HG03571 (cell line): ENCODE data around the gene UAP1.

Experiments
- ATAC-seq: cut with Tn5 transposase; IDR thresholded peaks from one replicate; pipeline ENCODE4 v1.9.1; 2021; ENCODE audit not compliant: unreplicated experiment

The UAP1 gene

GRCh38 chr1:162612606-162613400 is 51.3 kb downstream of the UAP1 start:
- ATAC-seq, result no peak

GRCh38 chr1:162616848-162617247 is 55.3 kb downstream of the UAP1 start:
- ATAC-seq, result no peak

GRCh38 chr1:162617513-162617912 is 56.0 kb downstream of the UAP1 start:
- no peak for ATAC-seq

GRCh38 chr1:162619076-162619475 is 57.6 kb downstream of the UAP1 start:
- ATAC-seq, result no peak

GRCh38 chr1:162621256-162621655 is 59.7 kb downstream of the UAP1 start:
- ATAC-seq, result no peak

GRCh38 chr1:162625679-162626078 is 64.2 kb downstream of the UAP1 start:
- ATAC-seq, result no peak

GRCh38 chr1:162626094-162626493 is 64.6 kb downstream of the UAP1 start:
- ATAC-seq, result no peak

GRCh38 chr1:162626761-162627160 is 65.2 kb downstream of the UAP1 start:
- no peak for ATAC-seq

- no peak for ATAC-seq
These were observed 66.3 kb downstream of the UAP1 start for GRCh38 chr1:162627662-162628296.

GRCh38 chr1:162629077-162629627 is 67.6 kb downstream of the UAP1 start:
- ATAC-seq, result no peak

- no peak for ATAC-seq
These were observed 68.1 kb downstream of the UAP1 start for GRCh38 chr1:162629651-162630050.

GRCh38 chr1:162631546-162632191 is 70.1 kb downstream of the UAP1 start:
- no peak for ATAC-seq

GRCh38 chr1:162632217-162632666 is 70.7 kb downstream of the UAP1 start, which contains the start of gene DDR2:
TSS of gene DDR2 (plus strand) at chr1:162632464. CDS start at chr1:162719064, 86,600 bp downstream.
- ATAC-seq, result no peak

- ATAC-seq, result no peak
These were observed 71.2 kb downstream of the UAP1 start for GRCh38 chr1:162632698-162633080.

- no peak for ATAC-seq
These were observed 71.7 kb downstream of the UAP1 start for GRCh38 chr1:162633081-162633762.

GRCh38 chr1:162635418-162635817 is 73.9 kb downstream of the UAP1 start:
- ATAC-seq, result no peak

- ATAC-seq, result no peak
These were observed 78.2 kb downstream of the UAP1 start for GRCh38 chr1:162639718-162640117.

GRCh38 chr1:162641114-162641513 is 79.6 kb downstream of the UAP1 start:
- ATAC-seq, result no peak

GRCh38 chr1:162644986-162645314 is 83.4 kb downstream of the UAP1 start:
- no peak for ATAC-seq

- ATAC-seq, result no peak
These were observed 84.1 kb downstream of the UAP1 start for GRCh38 chr1:162645666-162646065.

- ATAC-seq, result no peak
These were observed 88.1 kb downstream of the UAP1 start for GRCh38 chr1:162649583-162649982.
